A549 (cell line): ENCODE data around the gene NOS3.

Source experiments
- CEBPB ChIP-seq, 2 experiments: fragments of >200 bp in 1 of 2; sonication (Bioruptor Twin) in 1 of 2; formaldehyde crosslinking in 1 of 2; IDR thresholded peaks; 2 replicates each; pipeline ENCODE4 v1.6.1; 2012 to 2016
- EP300 ChIP-seq, 2 experiments: fragments of >200 bp; sonication (Bioruptor Twin); formaldehyde crosslinking; IDR thresholded peaks; 2 replicates in 1 of 2; 3 replicates in 1 of 2; pipeline ENCODE4 v1.6.1; 2016 to 2017
- JUN ChIP-seq, 2 experiments: fragments of >200 bp; sonication (Bioruptor Twin); formaldehyde crosslinking; IDR thresholded peaks; 2 replicates in 1 of 2; 3 replicates in 1 of 2; pipeline ENCODE4 v1.6.1; 2016 to 2017
- JUNB ChIP-seq: fragments of >200 bp; sonication (Bioruptor Twin); formaldehyde crosslinking; IDR thresholded peaks from 2 replicates; pipeline ENCODE4 v1.6.1; 2016
- MAFK ChIP-seq: fragments of 450-650 bp; IDR thresholded peaks from 2 replicates; pipeline ENCODE4 v1.6.1; 2014; ENCODE audit not compliant: partially characterized antibody
- POLR2A ChIP-seq: IDR thresholded peaks from 2 replicates; pipeline ENCODE4 v1.6.1; 2012; ENCODE audit warnings: mild to moderate bottlenecking, low read length
- RAD21 ChIP-seq, 2 experiments: fragments of >200 bp in 1 of 2; sonication (Bioruptor Twin) in 1 of 2; formaldehyde crosslinking in 1 of 2; IDR thresholded peaks in 1 of 2; conservative IDR thresholded peaks in 1 of 2; 2 replicates in 1 of 2; 3 replicates in 1 of 2; pipeline ENCODE4 v1.6.1; 2012 to 2018; ENCODE audit warnings: inconsistent platforms in 1 of 2
- SMC3 ChIP-seq: fragments of >200 bp; sonication (Bioruptor Twin); formaldehyde crosslinking; IDR thresholded peaks from 3 replicates; pipeline ENCODE4 v1.6.1; 2018; ENCODE audit warnings: inconsistent platforms
- TF ChIP-seq, protein P1 (sequence below): IDR thresholded peaks from 2 replicates; pipeline ENCODE4 v1.6.1; 2012
- TF ChIP-seq, protein P2 (sequence below): fragments of >200 bp; sonication (Bioruptor Twin); formaldehyde crosslinking; IDR thresholded peaks from 3 replicates; pipeline ENCODE4 v1.5.1; 2016

DNA sequence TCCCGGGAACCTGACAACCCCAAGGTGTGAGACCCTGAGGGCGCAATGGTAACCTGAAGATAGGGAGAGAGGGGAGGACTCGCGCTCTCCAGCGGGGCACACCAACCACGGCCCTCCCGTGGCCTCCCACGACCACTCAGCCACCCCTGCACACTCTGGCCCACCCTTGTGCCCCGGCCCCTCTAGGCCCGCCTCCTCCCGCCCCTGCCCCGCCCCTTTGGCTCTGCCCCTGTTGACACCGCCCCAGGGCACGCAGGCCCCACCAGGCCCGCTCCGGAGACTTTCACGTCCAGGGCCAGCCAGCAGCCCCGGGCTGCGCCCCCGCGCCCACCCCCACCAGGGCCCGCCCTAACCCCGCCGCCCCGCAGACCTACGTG is 22.5 kb downstream of the NOS3 start:
- no peak for TF ChIP-seq MAFK
- TF ChIP-seq, protein P1, sequence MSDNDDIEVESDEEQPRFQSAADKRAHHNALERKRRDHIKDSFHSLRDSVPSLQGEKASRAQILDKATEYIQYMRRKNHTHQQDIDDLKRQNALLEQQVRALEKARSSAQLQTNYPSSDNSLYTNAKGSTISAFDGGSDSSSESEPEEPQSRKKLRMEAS = no peak
- no peak for TF ChIP-seq JUN (IDR thresholded peaks at IDR 0.05)
- TF ChIP-seq, protein P2, sequence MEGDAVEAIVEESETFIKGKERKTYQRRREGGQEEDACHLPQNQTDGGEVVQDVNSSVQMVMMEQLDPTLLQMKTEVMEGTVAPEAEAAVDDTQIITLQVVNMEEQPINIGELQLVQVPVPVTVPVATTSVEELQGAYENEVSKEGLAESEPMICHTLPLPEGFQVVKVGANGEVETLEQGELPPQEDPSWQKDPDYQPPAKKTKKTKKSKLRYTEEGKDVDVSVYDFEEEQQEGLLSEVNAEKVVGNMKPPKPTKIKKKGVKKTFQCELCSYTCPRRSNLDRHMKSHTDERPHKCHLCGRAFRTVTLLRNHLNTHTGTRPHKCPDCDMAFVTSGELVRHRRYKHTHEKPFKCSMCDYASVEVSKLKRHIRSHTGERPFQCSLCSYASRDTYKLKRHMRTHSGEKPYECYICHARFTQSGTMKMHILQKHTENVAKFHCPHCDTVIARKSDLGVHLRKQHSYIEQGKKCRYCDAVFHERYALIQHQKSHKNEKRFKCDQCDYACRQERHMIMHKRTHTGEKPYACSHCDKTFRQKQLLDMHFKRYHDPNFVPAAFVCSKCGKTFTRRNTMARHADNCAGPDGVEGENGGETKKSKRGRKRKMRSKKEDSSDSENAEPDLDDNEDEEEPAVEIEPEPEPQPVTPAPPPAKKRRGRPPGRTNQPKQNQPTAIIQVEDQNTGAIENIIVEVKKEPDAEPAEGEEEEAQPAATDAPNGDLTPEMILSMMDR = no peak
- TF ChIP-seq SMC3 = no peak
- no peak for TF ChIP-seq RAD21 (conservative IDR thresholded peaks at IDR 0.05 in 1 of 2, IDR thresholded peaks at IDR 0.05 in 1 of 2)
- no peak for TF ChIP-seq CEBPB (IDR thresholded peaks at IDR 0.05)
- no peak for TF ChIP-seq POLR2A
- TF ChIP-seq JUNB = no peak
- no peak for TF ChIP-seq EP300 (IDR thresholded peaks at IDR 0.05)
